ENCODE data around the gene IL7R.
A peak's percentile ranks its signal among the peaks of the same experiment; 100 is the strongest.

GRCh38 chr5:35815089-35815936, 41.4 kb upstream of the IL7R start:
- TF ChIP-seq EZH2 (IDR thresholded peaks at IDR 0.05; ENCODE audit: insufficient read depth, low read length), result no peak
- TF ChIP-seq, protein P1, sequence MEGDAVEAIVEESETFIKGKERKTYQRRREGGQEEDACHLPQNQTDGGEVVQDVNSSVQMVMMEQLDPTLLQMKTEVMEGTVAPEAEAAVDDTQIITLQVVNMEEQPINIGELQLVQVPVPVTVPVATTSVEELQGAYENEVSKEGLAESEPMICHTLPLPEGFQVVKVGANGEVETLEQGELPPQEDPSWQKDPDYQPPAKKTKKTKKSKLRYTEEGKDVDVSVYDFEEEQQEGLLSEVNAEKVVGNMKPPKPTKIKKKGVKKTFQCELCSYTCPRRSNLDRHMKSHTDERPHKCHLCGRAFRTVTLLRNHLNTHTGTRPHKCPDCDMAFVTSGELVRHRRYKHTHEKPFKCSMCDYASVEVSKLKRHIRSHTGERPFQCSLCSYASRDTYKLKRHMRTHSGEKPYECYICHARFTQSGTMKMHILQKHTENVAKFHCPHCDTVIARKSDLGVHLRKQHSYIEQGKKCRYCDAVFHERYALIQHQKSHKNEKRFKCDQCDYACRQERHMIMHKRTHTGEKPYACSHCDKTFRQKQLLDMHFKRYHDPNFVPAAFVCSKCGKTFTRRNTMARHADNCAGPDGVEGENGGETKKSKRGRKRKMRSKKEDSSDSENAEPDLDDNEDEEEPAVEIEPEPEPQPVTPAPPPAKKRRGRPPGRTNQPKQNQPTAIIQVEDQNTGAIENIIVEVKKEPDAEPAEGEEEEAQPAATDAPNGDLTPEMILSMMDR (IDR thresholded peaks at IDR 0.05; ENCODE audit: insufficient read depth, low read depth, low read length), result peak; percentile 37
